ENCODE data around the gene PROC. TPM values are rescaled to one million over a fixed set of nuclear protein-coding genes. Genes with fewer than 3 reads are reported as not detected.
"Not testable (repeated sequence)": the region's sequence is repeated elsewhere in the genome, so short reads cannot be mapped to it uniquely, and the experiment has no call there.

PROC gene
- polyA plus RNA-seq, 2 donors = 0.19 to 0.20 TPM

GRCh38 chr2:127434515-127434914, 16.3 kb downstream of the PROC start:
- Histone ChIP-seq H3K9me3 (ENCODE audit: control insufficient read depth in 2 of 2, insufficient read depth in 1 of 2, low read depth in 1 of 2, low read length in 1 of 2) (no peaks in the 10 kb centered on the region), H3K36me3 (ENCODE audit: control insufficient read depth in 2 of 2, insufficient read depth in 2 of 2, low read length in 1 of 2) (no peaks in the 10 kb centered on the region), H3K4me1 (ENCODE audit: control insufficient read depth in 2 of 2, insufficient read depth in 2 of 2, low read length in 1 of 2) (no peaks in the 10 kb centered on the region), H3K27ac (ENCODE audit: low read depth in 2 of 2, low read length in 1 of 2) (no peak overlapping the region), H3K27me3 (ENCODE audit: control insufficient read depth in 1 of 2, insufficient read depth in 2 of 2, low read length in 2 of 2) (no peaks in the 10 kb centered on the region), H3K4me3 (ENCODE audit: low read depth in 1 of 2, low read length in 2 of 2) (no peak overlapping the region)
- 88 to 92% methylated on average over 6 of the region's 6 CpGs for WGBS, 2 donors

- WGBS, 2 donors = 88 to 89% methylated on average over 9 of the region's 9 CpGs
- Histone ChIP-seq H3K9me3 (ENCODE audit: control insufficient read depth in 2 of 2, insufficient read depth in 1 of 2, low read depth in 1 of 2, low read length in 1 of 2) (no peaks in the 10 kb centered on the region), H3K27ac (ENCODE audit: low read depth in 2 of 2, low read length in 1 of 2) (no peak overlapping the region), H3K27me3 (ENCODE audit: control insufficient read depth in 1 of 2, insufficient read depth in 2 of 2, low read length in 2 of 2) (no peaks in the 10 kb centered on the region), H3K4me3 (ENCODE audit: low read depth in 1 of 2, low read length in 2 of 2) (no peak overlapping the region), H3K4me1 (ENCODE audit: control insufficient read depth in 2 of 2, insufficient read depth in 2 of 2, low read length in 1 of 2) (no peaks in the 10 kb centered on the region), H3K36me3 (ENCODE audit: control insufficient read depth in 2 of 2, insufficient read depth in 2 of 2, low read length in 1 of 2) (no peaks in the 10 kb centered on the region)
Measured at GRCh38 chr2:127437056-127437455, 18.8 kb downstream of the PROC start.

- Histone ChIP-seq H3K27me3 (ENCODE audit: control insufficient read depth in 1 of 2, insufficient read depth in 2 of 2, low read length in 2 of 2) (no peaks in the 10 kb centered on the region), H3K4me1 (ENCODE audit: control insufficient read depth in 2 of 2, insufficient read depth in 2 of 2, low read length in 1 of 2) (no peaks in the 10 kb centered on the region), H3K4me3 (ENCODE audit: low read depth in 1 of 2, low read length in 2 of 2) (no peak overlapping the region), H3K9me3 (ENCODE audit: control insufficient read depth in 2 of 2, insufficient read depth in 1 of 2, low read depth in 1 of 2, low read length in 1 of 2) (no peaks in the 10 kb centered on the region), H3K27ac (ENCODE audit: low read depth in 2 of 2, low read length in 1 of 2) (no peak overlapping the region), H3K36me3 (ENCODE audit: control insufficient read depth in 2 of 2, insufficient read depth in 2 of 2, low read length in 1 of 2) (no peaks in the 10 kb centered on the region)
- 74 to 81% methylated on average over 13 of the region's 13 CpGs for whole genome bisulfite sequencing, 2 donors
Measured at GRCh38 chr2:127437781-127438726, 19.8 kb downstream of the PROC start.

- Histone ChIP-seq H3K4me1 (ENCODE audit: control insufficient read depth in 2 of 2, insufficient read depth in 2 of 2, low read length in 1 of 2) (no peaks in the 10 kb centered on the region), H3K4me3 (ENCODE audit: low read depth in 1 of 2, low read length in 2 of 2) (no peak overlapping the region), H3K9me3 (ENCODE audit: control insufficient read depth in 2 of 2, insufficient read depth in 1 of 2, low read depth in 1 of 2, low read length in 1 of 2) (no peaks in the 10 kb centered on the region), H3K36me3 (ENCODE audit: control insufficient read depth in 2 of 2, insufficient read depth in 2 of 2, low read length in 1 of 2) (no peaks in the 10 kb centered on the region), H3K27me3 (ENCODE audit: control insufficient read depth in 1 of 2, insufficient read depth in 2 of 2, low read length in 2 of 2) (no peaks in the 10 kb centered on the region), H3K27ac (ENCODE audit: low read depth in 2 of 2, low read length in 1 of 2) (no peak overlapping the region)
- WGBS, 2 donors = 84 to 86% methylated on average over 5 of the region's 5 CpGs
Measured at GRCh38 chr2:127439343-127439742, 21.1 kb downstream of the PROC start.

- Histone ChIP-seq H3K27ac (ENCODE audit: low read depth in 2 of 2, low read length in 1 of 2) (no peak overlapping the region), H3K27me3 (ENCODE audit: control insufficient read depth in 1 of 2, insufficient read depth in 2 of 2, low read length in 2 of 2) (no peaks in the 10 kb centered on the region), H3K36me3 (ENCODE audit: control insufficient read depth in 2 of 2, insufficient read depth in 2 of 2, low read length in 1 of 2) (no peaks in the 10 kb centered on the region), H3K9me3 (ENCODE audit: control insufficient read depth in 2 of 2, insufficient read depth in 1 of 2, low read depth in 1 of 2, low read length in 1 of 2) (no peaks in the 10 kb centered on the region), H3K4me1 (ENCODE audit: control insufficient read depth in 2 of 2, insufficient read depth in 2 of 2, low read length in 1 of 2) (no peaks in the 10 kb centered on the region), H3K4me3 (ENCODE audit: low read depth in 1 of 2, low read length in 2 of 2) (no peak overlapping the region)
- WGBS, 2 donors = 87 to 94% methylated on average over 2 of the region's 2 CpGs
Measured at GRCh38 chr2:127448526-127448925, 30.3 kb downstream of the PROC start.

- Histone ChIP-seq H3K27me3 (ENCODE audit: control insufficient read depth in 1 of 2, insufficient read depth in 2 of 2, low read length in 2 of 2) (no peaks in the 10 kb centered on the region), H3K36me3 (ENCODE audit: control insufficient read depth in 2 of 2, insufficient read depth in 2 of 2, low read length in 1 of 2) (no peaks in the 10 kb centered on the region), H3K9me3 (ENCODE audit: control insufficient read depth in 2 of 2, insufficient read depth in 1 of 2, low read depth in 1 of 2, low read length in 1 of 2) (no peaks in the 10 kb centered on the region), H3K4me3 (ENCODE audit: low read depth in 1 of 2, low read length in 2 of 2) (no peak overlapping the region), H3K4me1 (ENCODE audit: control insufficient read depth in 2 of 2, insufficient read depth in 2 of 2, low read length in 1 of 2) (no peaks in the 10 kb centered on the region), H3K27ac (ENCODE audit: low read depth in 2 of 2, low read length in 1 of 2) (no peak overlapping the region)
- WGBS, 2 donors = 86 to 88% methylated on average over 4 of the region's 4 CpGs
Measured at GRCh38 chr2:127449414-127449813, 31.2 kb downstream of the PROC start.

- Histone ChIP-seq H3K9me3 (ENCODE audit: control insufficient read depth in 2 of 2, insufficient read depth in 1 of 2, low read depth in 1 of 2, low read length in 1 of 2) (no peaks in the 10 kb centered on the region), H3K4me1 (ENCODE audit: control insufficient read depth in 2 of 2, insufficient read depth in 2 of 2, low read length in 1 of 2) (no peaks in the 10 kb centered on the region), H3K27ac (ENCODE audit: low read depth in 2 of 2, low read length in 1 of 2) (no peak overlapping the region), H3K4me3 (ENCODE audit: low read depth in 1 of 2, low read length in 2 of 2) (no peak overlapping the region), H3K27me3 (ENCODE audit: control insufficient read depth in 1 of 2, insufficient read depth in 2 of 2, low read length in 2 of 2) (no peaks in the 10 kb centered on the region), H3K36me3 (ENCODE audit: control insufficient read depth in 2 of 2, insufficient read depth in 2 of 2, low read length in 1 of 2) (no peaks in the 10 kb centered on the region)
- WGBS, 2 donors = 91 to 94% methylated on average over 4 of the region's 4 CpGs
Measured at GRCh38 chr2:127449898-127450297, 31.7 kb downstream of the PROC start.

- H3K27ac ChIP-seq (ENCODE audit: low read depth in 2 of 2, low read length in 1 of 2) = no peak overlapping the region
- peaks cover 0 to 2% of the 10 kb centered on the region in 2 donors for H3K36me3 ChIP-seq (ENCODE audit: control insufficient read depth in 2 of 2, insufficient read depth in 2 of 2, low read length in 1 of 2)
- no peaks in the 10 kb centered on the region for H3K4me1 ChIP-seq (ENCODE audit: control insufficient read depth in 2 of 2, insufficient read depth in 2 of 2, low read length in 1 of 2)
- no peaks in the 10 kb centered on the region for H3K9me3 ChIP-seq (ENCODE audit: control insufficient read depth in 2 of 2, insufficient read depth in 1 of 2, low read depth in 1 of 2, low read length in 1 of 2)
- WGBS, 2 donors = 85 to 89% methylated on average over 6 of the region's 6 CpGs
- no peak overlapping the region for H3K4me3 ChIP-seq (ENCODE audit: low read depth in 1 of 2, low read length in 2 of 2)
- no peaks in the 10 kb centered on the region for H3K27me3 ChIP-seq (ENCODE audit: control insufficient read depth in 1 of 2, insufficient read depth in 2 of 2, low read length in 2 of 2)
Measured at GRCh38 chr2:127451981-127452380, 33.8 kb downstream of the PROC start.

GRCh38 chr2:127452423-127452822, 34.2 kb downstream of the PROC start:
- H3K4me1 ChIP-seq (ENCODE audit: control insufficient read depth in 2 of 2, insufficient read depth in 2 of 2, low read length in 1 of 2); H3K4me3 ChIP-seq (ENCODE audit: low read depth in 1 of 2, low read length in 2 of 2); H3K36me3 ChIP-seq (ENCODE audit: control insufficient read depth in 2 of 2, insufficient read depth in 2 of 2, low read length in 1 of 2); H3K9me3 ChIP-seq (ENCODE audit: control insufficient read depth in 2 of 2, insufficient read depth in 1 of 2, low read depth in 1 of 2, low read length in 1 of 2); H3K27ac ChIP-seq (ENCODE audit: low read depth in 2 of 2, low read length in 1 of 2); H3K27me3 ChIP-seq (ENCODE audit: control insufficient read depth in 1 of 2, insufficient read depth in 2 of 2, low read length in 2 of 2): not testable (repeated sequence)
- WGBS, 2 donors = 94 to 95% methylated on average over 8 of the region's 8 CpGs

- Histone ChIP-seq H3K27me3 (ENCODE audit: control insufficient read depth in 1 of 2, insufficient read depth in 2 of 2, low read length in 2 of 2) (no peaks in the 10 kb centered on the region), H3K4me1 (ENCODE audit: control insufficient read depth in 2 of 2, insufficient read depth in 2 of 2, low read length in 1 of 2) (no peaks in the 10 kb centered on the region), H3K9me3 (ENCODE audit: control insufficient read depth in 2 of 2, insufficient read depth in 1 of 2, low read depth in 1 of 2, low read length in 1 of 2) (no peaks in the 10 kb centered on the region), H3K36me3 (ENCODE audit: control insufficient read depth in 2 of 2, insufficient read depth in 2 of 2, low read length in 1 of 2) (peaks cover 0 to 3% of the 10 kb centered on the region in 2 donors), H3K27ac (ENCODE audit: low read depth in 2 of 2, low read length in 1 of 2) (no peak overlapping the region), H3K4me3 (ENCODE audit: low read depth in 1 of 2, low read length in 2 of 2) (no peak overlapping the region)
- 96 to 97% methylated on average over 3 of the region's 3 CpGs for WGBS, 2 donors
Measured at GRCh38 chr2:127453013-127453391, 34.8 kb downstream of the PROC start.
